Ovary (tissue), 3 donors: ENCODE measurements around the gene MDC1.

ENCODE experiments used
- CTCF ChIP-seq, 3 donors: fragments of 450-650 bp in 2 of 3; fragments of 200-600 bp in 1 of 3; IDR thresholded peaks; one replicate each; pipeline versions ENCODE4 v1.5.1 to v1.8.0; 2016 to 2022; ENCODE audit warnings: antibody characterized with exemption in 3 of 3, mild to moderate bottlenecking in 1 of 3
- EP300 ChIP-seq: sonication (generic); formaldehyde crosslinking; IDR thresholded peaks from one replicate; pipeline ENCODE4 v1.6.1; 2017; ENCODE audit warnings: antibody characterized with exemption
- donor health status: DM: no; HTN: no; CAD: no.

GRCh38 chr6:30691208-30691847, 25.8 kb downstream of the MDC1 start:
- TF ChIP-seq CTCF (IDR thresholded peaks at IDR 0.05) = no peak
- no peak for TF ChIP-seq EP300
